ENCODE measurements around the gene ZNF223. TPM values are rescaled to one million over a fixed set of nuclear protein-coding genes. Genes with fewer than 3 reads are reported as not detected.

The ZNF223 gene
- total RNA-seq, 1 experiment from 2014 or later, result 2.2 TPM

DNA sequence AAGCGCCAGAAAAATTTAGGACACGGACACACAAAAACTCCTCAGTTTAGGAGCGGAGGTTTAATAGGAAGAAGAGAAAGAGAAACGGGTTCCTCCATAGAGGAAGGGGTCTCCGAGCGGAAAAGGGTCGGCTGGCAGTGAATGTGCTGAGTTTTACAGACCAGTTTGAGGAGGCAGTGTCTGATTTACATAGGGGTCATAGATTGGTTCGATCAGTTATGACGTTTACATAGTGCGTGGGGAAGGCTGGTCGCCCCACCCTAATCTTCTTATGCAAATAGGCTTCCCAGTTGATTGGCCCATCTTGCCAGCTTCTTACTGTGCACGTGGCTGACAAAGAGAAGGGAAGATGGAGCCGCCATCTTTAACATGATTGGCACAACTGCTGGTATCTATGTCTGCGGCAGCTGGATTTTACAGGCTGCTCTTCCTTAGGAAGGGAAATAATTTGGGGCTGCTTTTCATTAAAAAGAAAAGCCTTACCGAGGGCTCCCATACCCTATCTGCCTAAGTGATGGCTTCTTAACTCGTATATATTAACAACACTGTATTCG, 60.2 kb downstream of the ZNF223 start:
- H3K36me3 ChIP-seq (ENCODE audit: control insufficient read depth, insufficient read depth, low read length), result no peaks in the 10 kb centered on the region; the same call in none of the 2 replicates
- no peaks in the 10 kb centered on the region for H3K4me1 ChIP-seq (ENCODE audit: control insufficient read depth, insufficient read depth, low read length)
- no TSS peak for BruUV-seq (replicated peaks)
- ATAC-seq (no peak), DNase-seq (ENCODE audit: low read depth, low spot score) (no peak)
- POLR2A ChIA-PET, result no interaction called here
- TF ChIP-seq, protein P1, sequence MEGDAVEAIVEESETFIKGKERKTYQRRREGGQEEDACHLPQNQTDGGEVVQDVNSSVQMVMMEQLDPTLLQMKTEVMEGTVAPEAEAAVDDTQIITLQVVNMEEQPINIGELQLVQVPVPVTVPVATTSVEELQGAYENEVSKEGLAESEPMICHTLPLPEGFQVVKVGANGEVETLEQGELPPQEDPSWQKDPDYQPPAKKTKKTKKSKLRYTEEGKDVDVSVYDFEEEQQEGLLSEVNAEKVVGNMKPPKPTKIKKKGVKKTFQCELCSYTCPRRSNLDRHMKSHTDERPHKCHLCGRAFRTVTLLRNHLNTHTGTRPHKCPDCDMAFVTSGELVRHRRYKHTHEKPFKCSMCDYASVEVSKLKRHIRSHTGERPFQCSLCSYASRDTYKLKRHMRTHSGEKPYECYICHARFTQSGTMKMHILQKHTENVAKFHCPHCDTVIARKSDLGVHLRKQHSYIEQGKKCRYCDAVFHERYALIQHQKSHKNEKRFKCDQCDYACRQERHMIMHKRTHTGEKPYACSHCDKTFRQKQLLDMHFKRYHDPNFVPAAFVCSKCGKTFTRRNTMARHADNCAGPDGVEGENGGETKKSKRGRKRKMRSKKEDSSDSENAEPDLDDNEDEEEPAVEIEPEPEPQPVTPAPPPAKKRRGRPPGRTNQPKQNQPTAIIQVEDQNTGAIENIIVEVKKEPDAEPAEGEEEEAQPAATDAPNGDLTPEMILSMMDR (IDR thresholded peaks at IDR 0.05), result no peak
- TF ChIP-seq, protein P2, sequence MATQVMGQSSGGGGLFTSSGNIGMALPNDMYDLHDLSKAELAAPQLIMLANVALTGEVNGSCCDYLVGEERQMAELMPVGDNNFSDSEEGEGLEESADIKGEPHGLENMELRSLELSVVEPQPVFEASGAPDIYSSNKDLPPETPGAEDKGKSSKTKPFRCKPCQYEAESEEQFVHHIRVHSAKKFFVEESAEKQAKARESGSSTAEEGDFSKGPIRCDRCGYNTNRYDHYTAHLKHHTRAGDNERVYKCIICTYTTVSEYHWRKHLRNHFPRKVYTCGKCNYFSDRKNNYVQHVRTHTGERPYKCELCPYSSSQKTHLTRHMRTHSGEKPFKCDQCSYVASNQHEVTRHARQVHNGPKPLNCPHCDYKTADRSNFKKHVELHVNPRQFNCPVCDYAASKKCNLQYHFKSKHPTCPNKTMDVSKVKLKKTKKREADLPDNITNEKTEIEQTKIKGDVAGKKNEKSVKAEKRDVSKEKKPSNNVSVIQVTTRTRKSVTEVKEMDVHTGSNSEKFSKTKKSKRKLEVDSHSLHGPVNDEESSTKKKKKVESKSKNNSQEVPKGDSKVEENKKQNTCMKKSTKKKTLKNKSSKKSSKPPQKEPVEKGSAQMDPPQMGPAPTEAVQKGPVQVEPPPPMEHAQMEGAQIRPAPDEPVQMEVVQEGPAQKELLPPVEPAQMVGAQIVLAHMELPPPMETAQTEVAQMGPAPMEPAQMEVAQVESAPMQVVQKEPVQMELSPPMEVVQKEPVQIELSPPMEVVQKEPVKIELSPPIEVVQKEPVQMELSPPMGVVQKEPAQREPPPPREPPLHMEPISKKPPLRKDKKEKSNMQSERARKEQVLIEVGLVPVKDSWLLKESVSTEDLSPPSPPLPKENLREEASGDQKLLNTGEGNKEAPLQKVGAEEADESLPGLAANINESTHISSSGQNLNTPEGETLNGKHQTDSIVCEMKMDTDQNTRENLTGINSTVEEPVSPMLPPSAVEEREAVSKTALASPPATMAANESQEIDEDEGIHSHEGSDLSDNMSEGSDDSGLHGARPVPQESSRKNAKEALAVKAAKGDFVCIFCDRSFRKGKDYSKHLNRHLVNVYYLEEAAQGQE (IDR thresholded peaks at IDR 0.05; ENCODE audit: insufficient read depth in 1 of 2, low read depth in 2 of 2, low read length in 1 of 2), result no peak
- no peak for TF ChIP-seq SIN3A (IDR thresholded peaks at IDR 0.05; ENCODE audit: borderline replicate concordance, insufficient read depth, low read depth, low read length)
- no peak for TF ChIP-seq TCF7L2 (IDR thresholded peaks at IDR 0.05; ENCODE audit: low read depth, low read length)
- no peak for TF ChIP-seq POLR2AphosphoS5 (IDR thresholded peaks at IDR 0.05; ENCODE audit: low read depth, low read length)
- peak overlapping the region; percentile 84; the same call in 1 of the 2 replicates for H3K27ac ChIP-seq (ENCODE audit: low read length)
- H3K27me3 ChIP-seq (ENCODE audit: control insufficient read depth, insufficient read depth, low read length), result no peaks in the 10 kb centered on the region
- H3K9me3 ChIP-seq (ENCODE audit: control insufficient read depth, insufficient read depth, low read depth, low read length), result peaks cover 19% of the 10 kb centered on the region; the same call in 1 of the 2 replicates
- intact Hi-C loops (cut with micrococcal nuclease; ENCODE audit: unreplicated experiment), result no loop called here
- H3K4me3 ChIP-seq (ENCODE audit: low read depth in 2 of 2, low read length in 2 of 2), result peak overlapping the region; percentile 89 to 96
- in situ Hi-C loops (cut with HindIII; ENCODE audit: low pct_unique_long_range_greater_than_20kb, low sequenced_read_pairs), result no loop called here
- CTCF ChIA-PET, result no interaction called here

DNA sequence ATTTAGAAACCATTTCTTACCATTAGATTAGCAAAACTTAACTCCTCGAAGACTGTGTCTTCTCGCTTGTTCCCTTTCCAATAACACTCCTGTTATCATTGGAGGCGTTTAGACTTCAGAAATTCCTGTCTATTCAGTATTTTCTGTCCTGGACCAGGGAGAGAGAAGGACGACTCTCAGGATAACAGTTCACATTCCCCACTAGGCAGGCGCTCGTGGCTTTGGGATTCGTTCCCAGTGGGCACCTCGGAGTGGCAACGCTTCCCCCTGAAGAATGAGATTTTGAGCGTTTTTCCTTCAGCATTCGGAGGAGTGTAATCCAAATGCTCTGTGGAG, 60.9 kb downstream of the ZNF223 start:
- ATAC-seq, result peak; percentile 51
- Histone ChIP-seq H3K27ac (ENCODE audit: low read length) (peak overlapping the region; percentile 84), H3K4me1 (ENCODE audit: control insufficient read depth, insufficient read depth, low read length) (no peaks in the 10 kb centered on the region), H3K9me3 (ENCODE audit: control insufficient read depth, insufficient read depth, low read depth, low read length) (peaks cover 16% of the 10 kb centered on the region; the same call in 1 of the 2 replicates), H3K4me3 (ENCODE audit: low read depth in 2 of 2, low read length in 2 of 2) (peak overlapping the region; percentile 89 to 96), H3K27me3 (ENCODE audit: control insufficient read depth, insufficient read depth, low read length) (no peaks in the 10 kb centered on the region), H3K36me3 (ENCODE audit: control insufficient read depth, insufficient read depth, low read length) (no peaks in the 10 kb centered on the region; the same call in none of the 2 replicates)
- intact Hi-C loops (cut with micrococcal nuclease; ENCODE audit: unreplicated experiment) (no loop called here), in situ Hi-C loops (cut with HindIII; ENCODE audit: low pct_unique_long_range_greater_than_20kb, low sequenced_read_pairs) (no loop called here)
- TF ChIP-seq, protein P2 (IDR thresholded peaks at IDR 0.05; ENCODE audit: insufficient read depth in 1 of 2, low read depth in 2 of 2, low read length in 1 of 2), result no peak
- TF ChIP-seq TCF7L2 (IDR thresholded peaks at IDR 0.05; ENCODE audit: low read depth, low read length) (no peak), SIN3A (IDR thresholded peaks at IDR 0.05; ENCODE audit: borderline replicate concordance, insufficient read depth, low read depth, low read length) (no peak)
- POLR2A ChIA-PET, result no interaction called here
- CTCF ChIA-PET, result no interaction called here
- BruUV-seq (replicated peaks), result no TSS peak
- DNase-seq (ENCODE audit: low read depth, low spot score), result no peak
